GM19328 (cell line): ENCODE measurements around the gene ANKHD1.
A peak's percentile ranks its signal among the peaks of the same experiment; 100 is the strongest.

Source experiments
- ATAC-seq: cut with Tn5 transposase; IDR thresholded peaks from one replicate; pipeline ENCODE4 v1.9.1; 2021; ENCODE audit warnings: mild to moderate bottlenecking, moderate library complexity; ENCODE audit not compliant: unreplicated experiment

ANKHD1 gene

GRCh38 chr5:140401362-140402257 is at the start of gene ANKHD1:
Gene ANKHD1 (plus strand): TSS chr5:140401833. CDS start chr5:140401968, 135 bp downstream.
- ATAC-seq, result peak; percentile 82

GRCh38 chr5:140355546-140355945 is 46.1 kb upstream of the ANKHD1 start:
- no peak for ATAC-seq

- no peak for ATAC-seq
Measured at GRCh38 chr5:140356853-140357725, 44.5 kb upstream of the ANKHD1 start.

- peak; percentile 94 for ATAC-seq
Measured at GRCh38 chr5:140357726-140358093, 43.9 kb upstream of the ANKHD1 start.

GRCh38 chr5:140358738-140359310 is 42.8 kb upstream of the ANKHD1 start:
- no peak for ATAC-seq

GRCh38 chr5:140360101-140360500 is 41.5 kb upstream of the ANKHD1 start, which contains the start of gene SLC4A9:
Gene SLC4A9 (plus strand): TSS chr5:140360194. CDS start chr5:140360237, 43 bp downstream.
- no peak for ATAC-seq

GRCh38 chr5:140360681-140361479 is 40.8 kb upstream of the ANKHD1 start:
- no peak for ATAC-seq

GRCh38 chr5:140361901-140362300 is 39.7 kb upstream of the ANKHD1 start:
- no peak for ATAC-seq

- no peak for ATAC-seq
Measured at GRCh38 chr5:140362311-140362710, 39.3 kb upstream of the ANKHD1 start.

GRCh38 chr5:140362875-140363630 is 38.6 kb upstream of the ANKHD1 start:
- no peak for ATAC-seq

- ATAC-seq, result no peak
Measured at GRCh38 chr5:140363631-140364471, 37.8 kb upstream of the ANKHD1 start.

GRCh38 chr5:140364472-140364765 is 37.2 kb upstream of the ANKHD1 start:
- ATAC-seq, result no peak

GRCh38 chr5:140365282-140365681 is 36.4 kb upstream of the ANKHD1 start:
- no peak for ATAC-seq

- ATAC-seq, result no peak
Measured at GRCh38 chr5:140365941-140366340, 35.7 kb upstream of the ANKHD1 start.

- ATAC-seq, result no peak
Measured at GRCh38 chr5:140366589-140367255, 34.9 kb upstream of the ANKHD1 start.

GRCh38 chr5:140367256-140368013 is 34.2 kb upstream of the ANKHD1 start:
- no peak for ATAC-seq

- no peak for ATAC-seq
Measured at GRCh38 chr5:140371356-140372151, 30.1 kb upstream of the ANKHD1 start.
